ENCODE data around the gene CBARP.

The CBARP gene

GRCh38 chr19:1228161-1228957 is 9.4 kb downstream of the CBARP start:
- FAIRE-seq (no peak), DNase-seq (ENCODE audit: insufficient read length, low spot score) (no peak)
- TF ChIP-seq CTCF (IDR thresholded peaks at IDR 0.05; ENCODE audit: insufficient read depth, missing control alignments): no peak

- TF ChIP-seq CTCF (IDR thresholded peaks at IDR 0.05; ENCODE audit: insufficient read depth, missing control alignments): no peak
- no peak for FAIRE-seq
- no peak for DNase-seq (ENCODE audit: insufficient read length, low spot score)
Observed at GRCh38 chr19:1227304-1228054, 10.3 kb downstream of the CBARP start.

- no peak for TF ChIP-seq CTCF (IDR thresholded peaks at IDR 0.05; ENCODE audit: insufficient read depth, missing control alignments)
- no peak for DNase-seq (ENCODE audit: insufficient read length, low spot score)
- FAIRE-seq: no peak
Observed at GRCh38 chr19:1226522-1227303, 11.1 kb downstream of the CBARP start.

GRCh38 chr19:1226227-1226518 is 11.6 kb downstream of the CBARP start:
- FAIRE-seq: no peak
- TF ChIP-seq CTCF (IDR thresholded peaks at IDR 0.05; ENCODE audit: insufficient read depth, missing control alignments): no peak
- DNase-seq (ENCODE audit: insufficient read length, low spot score): no peak

- TF ChIP-seq CTCF (IDR thresholded peaks at IDR 0.05; ENCODE audit: insufficient read depth, missing control alignments): no peak
- no peak for DNase-seq (ENCODE audit: insufficient read length, low spot score)
- no peak for FAIRE-seq
Observed at GRCh38 chr19:1225440-1226226, 12.2 kb downstream of the CBARP start.

- no peak for DNase-seq (ENCODE audit: insufficient read length, low spot score)
- no peak for FAIRE-seq
- TF ChIP-seq CTCF (IDR thresholded peaks at IDR 0.05; ENCODE audit: insufficient read depth, missing control alignments): no peak
Observed at GRCh38 chr19:1224847-1225246, 13.0 kb downstream of the CBARP start.
